Activated T-helper 9 cell treated with anti-CD3 and anti-CD28 coated beads, Interleukin-2, amount 50 U/mL, for 16 hours (primary cell): ENCODE measurements around the gene CYP20A1.
"Not testable (repeated sequence)": the region's sequence is repeated elsewhere in the genome, so short reads cannot be mapped to it uniquely, and the experiment has no call there.

Experiments
- DNase-seq: peaks from one replicate; pipeline ENCODE4 v3.0.0-alpha.2; 2020; ENCODE audit warnings: low read depth

The CYP20A1 gene

DNA sequence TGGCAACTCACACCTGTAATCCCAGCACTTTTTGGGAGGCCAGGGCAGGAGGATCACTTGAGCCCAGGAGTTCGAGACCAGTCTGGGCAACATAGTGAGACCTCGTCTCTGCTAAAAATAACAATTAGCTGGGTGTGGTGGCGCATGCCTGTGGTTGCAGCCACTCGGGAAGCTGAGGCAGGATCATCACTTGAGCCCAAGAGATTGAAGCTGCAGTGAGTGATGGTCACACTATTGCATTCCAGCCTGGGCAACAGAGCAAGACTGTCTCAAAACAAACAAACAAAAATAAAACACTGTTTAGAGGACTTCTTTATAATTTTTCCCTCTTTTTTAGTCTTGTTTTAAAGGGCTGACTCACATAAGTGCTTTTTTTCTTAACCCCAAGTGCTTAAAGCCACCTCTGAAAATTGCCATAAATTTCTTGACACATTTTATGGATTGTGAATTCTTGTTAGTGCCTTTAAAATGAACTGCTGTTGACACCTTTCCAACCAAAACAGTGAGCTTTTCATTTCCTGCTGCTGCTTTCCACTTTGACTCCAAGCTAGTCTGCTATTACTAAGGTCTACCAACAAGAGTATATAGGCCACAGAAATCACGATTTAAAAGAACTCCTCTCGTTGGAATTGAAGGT is 41.7 kb downstream of the CYP20A1 start:
- no peak for DNase-seq

DNA sequence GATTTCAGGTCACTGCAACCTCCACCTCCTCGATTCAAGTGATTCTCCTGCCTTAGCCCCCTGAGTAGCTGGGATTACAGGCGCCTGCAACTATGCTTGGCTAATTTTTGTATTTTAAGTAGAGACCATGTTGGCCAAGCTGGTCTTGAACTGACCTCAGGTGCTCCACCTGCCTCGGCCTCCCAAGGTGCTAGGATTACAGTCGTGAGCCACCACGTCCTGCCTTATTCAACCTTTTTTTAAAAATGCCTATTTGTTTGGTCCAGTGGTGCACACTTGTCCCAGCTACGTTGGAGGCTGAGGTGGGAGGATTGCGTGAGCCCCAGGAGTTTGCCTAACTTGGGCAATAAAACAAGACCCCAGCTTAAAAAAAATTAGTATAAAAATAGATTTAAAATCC is 43.3 kb downstream of the CYP20A1 start:
- no peak for DNase-seq

DNA sequence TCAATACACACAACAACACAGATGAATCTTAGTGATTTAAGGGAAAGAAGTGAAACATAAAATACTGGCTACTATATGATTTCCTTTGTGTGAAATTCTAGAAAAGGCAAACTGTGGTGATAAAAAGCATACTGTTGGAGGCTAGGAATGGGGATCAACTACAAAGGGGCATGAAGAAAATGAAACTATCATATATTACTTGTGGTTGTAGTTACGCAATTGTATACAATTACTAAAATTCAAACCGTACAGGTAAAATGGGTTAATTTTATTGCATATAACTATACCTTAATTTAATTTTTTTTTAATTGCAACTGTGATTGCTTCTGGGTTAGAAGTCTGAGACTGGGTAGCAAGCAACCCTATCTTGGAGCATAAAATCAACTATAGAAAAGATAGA is 47.7 kb downstream of the CYP20A1 start:
- DNase-seq, result no peak

DNA sequence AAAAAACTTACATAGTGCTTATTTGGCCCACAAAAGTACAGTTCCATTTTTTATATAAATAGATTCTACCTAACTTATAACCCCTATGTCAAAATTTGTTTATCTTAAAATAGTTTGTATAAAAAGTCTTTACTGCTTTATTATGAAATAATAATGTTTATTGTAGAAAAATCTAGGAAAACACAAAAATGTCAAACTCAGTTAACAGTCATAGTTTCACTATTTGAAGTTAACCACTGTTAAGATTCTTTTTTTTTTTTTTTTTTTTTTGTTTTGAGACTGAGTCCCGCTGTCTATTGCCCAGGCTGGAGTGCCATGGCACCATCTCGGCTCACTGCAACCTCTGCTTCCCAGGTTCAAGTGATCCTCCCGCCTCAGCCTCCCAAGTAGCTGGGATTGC is 62.8 kb downstream of the CYP20A1 start:
- no peak for DNase-seq

DNA sequence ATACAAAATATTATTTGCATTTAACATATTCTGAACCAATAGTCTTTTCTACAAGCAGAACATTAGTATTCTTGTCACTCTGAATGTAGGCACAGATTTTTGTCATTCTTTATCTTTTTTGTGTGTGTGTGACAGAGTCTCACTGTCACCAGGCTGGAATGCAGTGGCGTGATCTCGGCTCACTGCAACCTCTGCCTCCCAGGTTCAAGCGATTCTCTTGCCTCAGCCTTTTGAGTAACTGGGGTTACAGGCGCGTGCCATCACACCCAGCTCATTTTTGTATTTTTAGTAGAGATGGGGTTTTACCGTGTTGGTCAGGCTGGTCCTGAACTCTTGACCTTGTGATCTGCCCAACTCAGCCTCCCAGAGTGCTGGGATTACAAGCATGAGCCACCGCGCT is 63.8 kb downstream of the CYP20A1 start:
- DNase-seq, result not testable (repeated sequence)

DNA sequence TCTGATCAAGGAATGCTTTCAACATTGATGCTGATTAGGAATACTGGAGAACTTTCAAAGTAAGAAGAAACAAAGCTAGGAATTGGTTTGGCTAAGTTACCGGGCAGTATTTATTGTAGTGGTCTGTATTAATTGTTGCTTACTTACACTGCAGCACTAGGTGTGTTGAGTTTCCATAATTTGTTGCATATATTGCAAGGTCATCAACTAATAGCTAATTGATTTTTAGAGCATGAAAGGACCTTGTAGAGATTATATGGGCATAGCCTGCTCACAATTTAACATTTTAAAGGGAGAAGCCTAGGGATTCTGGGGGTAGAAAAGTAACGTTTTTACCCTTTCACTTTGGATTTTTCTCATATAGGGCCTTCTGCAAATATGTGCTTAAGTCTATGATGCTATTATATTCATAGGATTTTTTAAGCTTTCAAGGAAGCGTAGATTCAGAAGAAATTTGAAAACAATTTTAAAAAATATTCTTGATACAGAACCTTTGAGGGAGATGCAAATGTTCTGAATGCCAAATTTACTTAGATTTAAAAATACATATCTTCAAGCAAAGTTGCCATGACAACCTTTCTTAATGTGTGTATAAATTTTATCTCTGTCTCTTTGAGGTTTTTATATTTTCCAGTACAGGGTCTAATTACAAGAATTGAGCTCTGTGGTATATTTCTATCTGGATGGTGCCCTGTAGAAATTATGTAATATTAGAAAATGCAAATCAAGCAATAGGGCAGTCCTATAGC is 72.0 kb downstream of the CYP20A1 start:
- DNase-seq, result no peak

DNA sequence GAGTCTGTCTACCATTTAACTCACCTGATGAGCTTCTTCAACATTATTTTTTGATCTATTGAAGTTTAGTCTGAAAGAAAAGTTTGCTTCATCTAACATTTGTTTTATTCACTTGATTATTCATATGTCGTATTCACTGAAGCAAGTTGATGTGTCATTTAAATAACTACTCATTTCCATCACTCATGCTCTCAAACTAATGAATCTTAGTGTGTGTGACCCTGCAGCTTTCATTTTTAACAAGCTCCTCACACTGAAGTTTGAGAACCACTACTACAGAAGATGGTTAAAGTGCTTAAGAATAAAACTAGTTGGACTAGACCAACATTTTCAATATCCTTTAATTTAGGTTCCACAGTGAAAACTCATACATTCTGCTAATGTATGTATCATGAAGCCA is 87.5 kb downstream of the CYP20A1 start:
- DNase-seq, result no peak

DNA sequence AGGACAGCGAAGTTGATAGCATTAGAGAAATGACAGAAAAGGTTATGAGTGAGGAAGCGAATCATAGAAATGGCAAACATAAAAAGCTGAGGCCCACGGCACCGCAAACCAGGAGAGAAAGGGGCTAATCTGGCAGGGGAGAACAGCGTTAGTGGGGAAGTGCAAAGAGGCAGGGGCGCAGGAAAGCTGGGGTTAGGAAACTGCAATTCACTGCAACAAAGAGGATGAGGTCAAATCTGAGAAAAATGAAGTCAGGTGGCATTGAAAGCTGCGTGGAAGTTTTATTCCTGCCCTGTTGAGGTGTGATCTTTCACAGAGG is 88.7 kb downstream of the CYP20A1 start:
- no peak for DNase-seq

DNA sequence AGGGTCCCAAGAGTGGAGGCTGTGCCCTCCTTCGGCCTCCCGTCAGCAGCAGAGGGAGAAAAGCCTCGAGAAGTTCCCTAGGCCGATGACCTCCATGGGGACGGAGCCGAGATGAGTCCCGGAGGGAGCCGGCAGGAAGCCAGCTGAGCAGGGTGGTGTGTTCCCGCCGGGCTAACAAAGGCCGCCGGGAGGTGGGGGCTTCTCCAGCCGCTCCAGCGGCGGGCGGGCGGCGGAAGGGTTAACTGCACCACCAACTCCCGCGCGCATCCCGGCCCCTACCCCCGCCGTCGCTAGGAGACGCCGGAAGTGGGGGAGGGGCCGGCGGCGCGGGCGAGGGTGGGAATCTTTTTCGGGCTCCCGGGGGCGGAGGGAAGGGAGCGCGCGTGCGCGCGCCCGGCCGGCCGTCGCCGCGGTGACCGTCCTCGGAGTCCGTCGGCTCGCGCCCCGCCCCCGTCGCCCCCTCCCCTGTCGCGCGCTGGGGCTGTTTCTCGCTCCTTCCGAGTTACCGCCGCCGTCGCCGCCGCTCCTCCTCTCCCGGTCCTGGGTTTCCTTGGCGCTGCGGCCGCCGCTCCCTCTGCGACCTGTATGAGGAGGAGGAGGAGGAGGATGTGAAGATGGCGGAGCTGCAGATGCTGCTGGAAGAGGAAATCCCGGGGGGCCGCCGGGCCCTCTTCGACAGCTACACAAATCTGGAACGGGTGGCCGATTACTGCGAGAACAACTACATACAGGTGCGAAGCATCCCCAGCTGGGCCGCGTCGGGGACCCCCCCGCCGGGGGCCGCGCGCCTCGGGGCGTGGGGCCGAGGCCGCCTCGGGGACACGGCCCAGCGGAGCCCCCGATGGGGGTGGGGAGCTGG is 89.3 kb downstream of the CYP20A1 start, which contains the start of gene ABI2:
Gene ABI2, plus strand, starts transcription at position 494 of the 859 bp plus-strand sequence. Its CDS starts 121 bp downstream, at position 615.
- peak; percentile 49 for DNase-seq

DNA sequence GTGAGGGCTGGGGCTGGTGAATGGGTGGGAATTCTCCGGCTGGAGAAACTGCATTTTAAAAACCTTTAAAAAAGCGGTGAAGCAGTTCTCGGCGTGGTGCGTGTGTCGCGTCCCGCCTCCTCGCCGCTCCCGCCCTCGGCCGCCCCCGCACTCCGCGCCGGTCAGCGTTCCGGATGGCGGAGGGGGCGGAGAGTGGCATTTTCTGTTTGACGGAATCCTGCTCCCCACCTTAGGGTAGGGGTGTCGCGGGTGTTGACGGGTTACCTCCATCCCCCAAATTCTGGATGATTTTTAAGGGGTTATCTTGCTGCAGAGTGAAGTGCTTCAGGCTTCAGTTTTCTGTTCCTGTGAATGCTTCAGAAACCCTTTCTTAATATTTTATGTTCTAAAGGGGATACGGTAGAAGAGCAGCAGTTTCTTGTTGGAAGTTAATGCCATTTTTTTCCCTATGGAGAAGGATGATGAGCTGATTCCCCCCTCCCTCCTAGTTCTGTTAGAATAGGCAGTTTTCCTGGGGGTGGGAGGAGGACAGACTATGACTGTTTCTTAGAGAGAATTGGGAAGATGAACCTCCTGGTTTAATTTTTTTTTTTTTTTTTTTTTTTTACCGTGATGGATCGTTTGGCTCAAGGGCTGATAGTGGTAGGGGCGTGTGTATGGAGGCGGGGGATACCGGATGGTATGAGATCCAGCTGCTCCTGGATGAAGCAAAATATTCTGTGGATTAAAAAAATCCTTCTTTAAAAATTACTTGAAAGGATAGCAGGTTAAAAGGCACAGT is 90.1 kb downstream of the CYP20A1 start:
- DNase-seq, result peak; percentile 29

DNA sequence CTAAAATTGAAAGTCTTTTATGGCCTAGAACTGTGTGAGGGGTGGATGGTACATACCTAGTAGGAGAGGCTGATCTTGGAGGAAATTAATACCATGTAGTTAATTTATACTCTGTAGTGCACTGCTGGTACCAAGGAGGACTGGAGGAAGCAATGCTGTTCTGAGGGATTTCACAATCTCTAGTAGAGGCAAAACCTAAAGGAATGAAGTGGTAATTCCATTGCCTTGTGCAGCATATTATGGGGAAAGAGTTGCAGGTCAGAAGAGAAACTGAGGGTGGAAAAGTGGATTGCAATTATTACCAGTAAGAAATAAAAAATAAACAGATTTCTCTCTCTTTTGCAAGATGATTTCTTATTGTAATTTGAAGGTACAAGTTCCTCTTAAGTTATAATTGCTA is 91.6 kb downstream of the CYP20A1 start:
- no peak for DNase-seq

DNA sequence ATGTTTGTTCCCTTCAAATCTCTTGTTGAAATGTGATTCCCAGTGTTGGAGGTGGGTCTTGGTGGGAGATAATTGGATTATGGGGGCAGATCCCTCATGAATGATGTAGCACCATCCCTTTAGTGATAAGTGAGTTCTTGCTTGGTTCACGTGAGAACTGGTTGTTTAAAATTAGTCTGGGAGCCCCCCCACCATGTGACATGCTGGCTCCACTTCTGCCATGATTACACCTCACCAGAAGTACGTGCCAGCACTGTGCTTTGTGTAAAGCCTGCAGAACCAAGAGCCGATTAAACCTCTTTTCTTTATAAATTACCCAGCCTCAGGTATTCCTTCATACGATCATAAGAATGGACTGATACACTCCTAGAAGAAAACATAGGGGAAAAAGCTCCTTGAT is 99.5 kb downstream of the CYP20A1 start:
- no peak for DNase-seq

DNA sequence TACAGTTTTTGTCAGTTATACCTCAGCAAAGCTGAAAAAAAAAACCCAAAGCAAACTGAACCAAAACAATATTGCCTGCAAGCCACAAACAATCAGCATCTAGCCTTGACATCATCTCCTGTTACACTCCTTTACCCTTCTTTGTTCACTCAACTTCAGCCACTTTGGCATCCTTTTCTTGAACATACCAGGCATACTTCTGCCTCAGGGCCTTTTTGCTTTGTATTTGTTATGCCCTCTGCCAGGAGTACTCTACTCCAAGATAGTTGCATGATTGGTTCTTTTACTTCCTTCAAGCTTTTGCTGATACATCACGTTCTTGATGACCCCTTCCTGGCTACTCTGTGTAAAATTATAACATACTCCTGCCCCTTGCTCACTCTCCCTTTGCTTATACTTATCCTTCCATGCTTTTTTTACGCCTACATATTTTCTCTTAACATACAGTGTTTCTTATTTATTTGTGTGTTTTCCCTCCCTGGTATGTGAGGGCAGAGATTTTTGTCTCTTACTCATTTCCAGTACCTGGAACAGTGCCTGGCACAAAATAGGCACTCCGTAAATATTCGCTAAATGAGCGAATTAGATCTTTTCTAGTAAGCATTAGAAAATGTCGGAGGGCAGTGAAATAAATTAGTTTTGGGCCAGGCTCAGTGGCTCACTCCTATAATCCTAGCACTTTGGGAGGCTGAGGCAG is 102.1 kb downstream of the CYP20A1 start:
- DNase-seq, result no peak

DNA sequence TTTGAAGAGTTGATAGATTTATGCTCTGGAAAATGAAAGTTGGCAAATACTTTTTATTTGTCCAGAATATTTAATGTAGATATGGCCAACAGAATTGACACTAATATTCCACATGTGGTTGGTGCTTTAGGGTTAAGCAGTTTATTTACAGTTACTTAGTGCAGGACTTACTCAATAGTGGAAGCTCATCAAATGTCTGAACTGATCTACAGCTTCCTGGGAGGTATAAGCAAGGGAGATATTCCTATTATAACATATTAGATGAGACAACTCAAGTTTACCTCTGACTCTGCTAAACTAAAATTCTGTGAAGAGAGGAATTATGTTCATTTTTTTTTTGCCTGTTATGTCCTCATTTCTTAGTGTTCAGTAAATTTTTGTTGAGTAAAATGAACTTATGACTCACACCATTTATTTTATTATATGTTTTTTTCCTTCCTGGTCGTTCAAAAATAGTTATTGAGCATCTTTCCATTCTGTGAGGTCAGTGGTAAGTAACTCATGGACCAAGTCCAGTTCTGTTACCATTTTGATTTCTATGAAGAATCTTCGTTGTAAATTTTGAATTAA is 103.0 kb downstream of the CYP20A1 start:
- no peak for DNase-seq

DNA sequence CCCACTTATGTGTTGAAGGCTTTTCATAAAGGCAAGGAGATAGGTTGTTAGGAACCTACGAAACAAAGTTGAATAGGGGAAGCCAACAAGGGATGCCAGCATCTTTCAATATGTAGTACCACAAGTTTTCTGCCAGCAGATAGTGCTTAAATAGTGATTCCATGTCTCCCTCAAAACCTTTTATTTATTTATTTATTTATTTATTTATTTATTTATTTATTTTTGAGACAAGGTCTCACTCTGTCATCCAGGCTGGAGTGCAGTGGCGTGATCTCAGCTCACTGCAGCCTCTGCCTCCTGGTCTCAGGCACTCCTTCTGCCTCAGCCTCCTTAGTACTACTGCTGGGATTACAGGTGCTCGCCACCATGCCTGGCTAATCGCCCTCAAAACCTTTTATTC is 103.6 kb downstream of the CYP20A1 start:
- not testable (repeated sequence) for DNase-seq

DNA sequence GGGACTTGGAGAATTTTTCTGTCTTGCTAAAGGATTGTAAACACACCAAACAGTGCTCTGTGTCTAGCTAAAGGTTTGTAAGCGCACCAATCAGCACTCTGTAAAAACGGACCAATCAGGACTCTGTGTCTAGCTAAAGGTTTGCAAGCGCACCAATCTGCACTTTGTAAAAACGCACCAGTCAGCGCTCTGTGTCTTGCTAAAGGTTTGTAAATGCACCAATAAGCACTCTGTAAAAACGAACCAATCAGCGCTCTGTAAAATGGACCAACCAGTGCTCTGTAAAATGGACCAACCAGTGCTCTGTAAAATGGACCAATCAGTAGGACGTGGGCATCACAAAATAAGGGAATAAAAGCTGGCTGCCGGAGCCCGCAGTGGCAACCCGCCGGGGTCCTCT is 105.8 kb downstream of the CYP20A1 start:
- no peak for DNase-seq

DNA sequence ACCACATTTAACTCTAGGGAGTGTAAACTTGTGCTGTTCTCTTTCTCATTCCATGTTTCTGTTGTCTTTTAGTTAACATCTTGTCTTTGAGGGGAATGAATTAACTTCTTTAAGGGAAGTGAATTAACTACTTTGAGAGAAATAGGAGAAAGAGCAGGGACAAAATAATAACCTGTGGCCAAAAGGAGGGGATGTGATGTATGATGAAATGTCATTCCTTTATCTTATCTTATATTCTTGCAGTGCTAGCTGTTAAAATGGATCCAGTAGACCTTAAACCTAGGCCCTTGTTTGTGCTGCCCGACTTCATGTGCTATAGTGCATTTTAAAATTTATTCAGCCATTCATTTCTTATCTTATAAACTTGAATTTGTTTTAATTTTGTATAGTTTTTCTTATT is 107.8 kb downstream of the CYP20A1 start:
- DNase-seq, result no peak

DNA sequence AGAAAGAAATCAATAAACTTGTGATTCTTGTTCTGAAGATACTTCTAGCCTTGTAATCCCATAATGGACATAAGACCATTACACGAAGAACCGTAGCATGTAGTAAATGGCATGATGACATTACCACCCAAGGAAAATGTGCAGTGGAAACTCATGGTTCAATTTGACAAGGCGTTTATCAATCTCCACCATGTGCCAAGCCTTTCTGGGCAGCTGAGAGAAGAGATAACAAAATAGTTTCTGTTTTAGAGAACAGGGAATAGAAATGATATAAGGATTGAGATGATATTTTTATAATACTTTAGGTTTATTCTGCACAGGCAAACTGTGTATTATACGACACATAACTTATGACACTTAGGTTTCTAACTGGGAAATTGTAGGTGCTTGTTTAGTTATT is 108.6 kb downstream of the CYP20A1 start:
- DNase-seq, result no peak

DNA sequence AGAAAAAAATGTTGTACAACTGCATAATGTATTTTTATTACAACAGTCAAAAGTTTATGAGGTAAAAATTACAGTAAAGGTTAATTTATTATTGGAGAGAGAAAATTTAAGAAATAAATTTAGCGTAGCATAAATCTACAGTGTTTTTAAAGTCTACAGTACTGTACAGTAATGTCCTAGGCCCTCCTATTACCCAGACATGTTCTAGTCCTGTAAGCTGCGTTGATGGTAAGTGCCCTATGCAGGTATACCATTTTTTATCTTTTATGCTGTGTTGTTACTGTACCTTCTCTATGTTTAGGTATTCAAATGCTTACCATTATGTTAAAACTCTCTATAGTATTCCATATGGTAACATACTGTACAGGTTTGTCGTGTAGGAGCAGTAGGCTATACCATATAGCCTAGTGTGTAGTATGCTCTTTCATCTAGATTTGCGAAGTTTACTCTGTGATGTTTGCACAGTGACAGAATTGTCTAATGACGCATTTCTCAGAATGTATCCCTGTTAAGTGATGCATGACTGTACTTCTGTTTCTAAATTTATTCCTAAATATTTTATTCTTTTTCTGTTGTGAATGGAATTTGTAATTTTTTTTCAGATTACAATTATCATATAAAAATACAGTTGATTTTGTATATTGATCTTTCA is 113.9 kb downstream of the CYP20A1 start:
- no peak for DNase-seq

DNA sequence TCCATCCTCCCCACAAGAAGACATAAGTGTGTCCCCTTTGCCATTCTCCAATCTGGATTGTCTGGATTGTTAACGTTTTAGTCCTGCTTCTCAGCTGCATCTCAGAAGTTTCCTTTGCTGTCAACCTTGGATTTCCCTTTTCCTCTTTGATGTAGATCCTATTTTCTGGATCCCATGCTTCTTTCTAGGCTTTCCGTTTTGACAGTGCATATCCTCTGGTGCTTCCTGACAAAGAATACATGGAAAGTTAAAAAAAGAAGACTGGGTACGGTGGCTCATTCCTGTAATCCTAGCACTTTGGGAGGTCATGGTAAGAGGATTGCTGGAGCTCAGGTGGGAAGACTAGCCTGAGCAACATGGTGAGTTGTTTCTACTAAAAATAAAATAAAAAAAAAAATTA is 116.1 kb downstream of the CYP20A1 start:
- no peak for DNase-seq
